Measurements from ENCODE around the gene SURF6. TPM values are rescaled to one million over a fixed set of nuclear protein-coding genes. Genes with fewer than 3 reads are reported as not detected.
"Not testable (repeated sequence)": the region's sequence is repeated elsewhere in the genome, so short reads cannot be mapped to it uniquely, and the experiment has no call there.

The SURF6 gene
- total and polyA plus RNA-seq, 2 experiments from 2014 or later = 17.6 to 27.6 TPM

GRCh38 chr9:133283255-133284032, 52.5 kb downstream of the SURF6 start:
- peaks cover 11% of the 10 kb centered on the region for H3K27me3 Mint-ChIP-seq (ENCODE audit: insufficient read depth, low read depth, poor library complexity)
- not testable (repeated sequence) for ATAC-seq

GRCh38 chr9:133282464-133283238, 53.3 kb downstream of the SURF6 start:
- Histone ChIP-seq H3F3A (replicated peaks; ENCODE audit: low read depth) (no peaks in the 10 kb centered on the region), H3K4me2 (no peak overlapping the region), H3K9me2 (ENCODE audit: insufficient read depth) (peaks cover 5% of the 10 kb centered on the region), H3K4me1 (ENCODE audit: insufficient read depth) (no peaks in the 10 kb centered on the region), H3K27ac (ENCODE audit: low read depth) (no peak overlapping the region), H2AFZ (no peak overlapping the region), H3K36me3 (ENCODE audit: insufficient read depth) (no peaks in the 10 kb centered on the region), H4K20me1 (replicated peaks; ENCODE audit: insufficient read depth) (no peaks in the 10 kb centered on the region), H3K79me2 (replicated peaks; ENCODE audit: insufficient read depth) (no peaks in the 10 kb centered on the region), H3K27me3 (ENCODE audit: insufficient read depth) (peaks cover 11% of the 10 kb centered on the region; the same call in 1 of the 2 replicates), H3K4me3 (no peak overlapping the region)
- Mint-ChIP-seq H3K36me3 (ENCODE audit: low read depth) (0 out of 3 replicates have a peak, but pooled peaks cover 13% of the 10 kb centered on the region), H3K9me3 (peaks cover 47% of the 10 kb centered on the region), H3K4me3 (no peak overlapping the region), H3K4me1 (no peaks in the 10 kb centered on the region; the same call in 2 of the 3 replicates), H3K27me3 (ENCODE audit: insufficient read depth, low read depth, poor library complexity) (peaks cover 18% of the 10 kb centered on the region), H3K27ac (no peak overlapping the region)
- ATAC-seq (no peak), DNase-seq (ENCODE audit: low spot score) (peak; percentile 18)
- no peak for TF ChIP-seq ETS1 (IDR thresholded peaks at IDR 0.05)
- no peak for TF ChIP-seq REST (IDR thresholded peaks at IDR 0.05; ENCODE audit: unreplicated experiment)
- TF ChIP-seq EZH2phosphoT487 (IDR thresholded peaks at IDR 0.05; ENCODE audit: unreplicated experiment) = no peak
- TF ChIP-seq ZNF331 (CRISPR knock-in tag; IDR thresholded peaks at IDR 0.05; ENCODE audit: low read depth) = no peak
- TF ChIP-seq EZH2 (IDR thresholded peaks at IDR 0.05; ENCODE audit: low read depth, unreplicated experiment) = no peak
- no peak for TF ChIP-seq NANOG (IDR thresholded peaks at IDR 0.05; ENCODE audit: borderline replicate concordance)
- no peak for TF ChIP-seq ZNF114 (CRISPR knock-in tag; IDR thresholded peaks at IDR 0.05)
- no peak for TF ChIP-seq CREB1 (CRISPR knock-in tag; IDR thresholded peaks at IDR 0.05; ENCODE audit: low read depth)
- TF ChIP-seq ZNF462 (CRISPR knock-in tag; IDR thresholded peaks at IDR 0.05) = no peak

More at GRCh38 chr9:133283255-133284032, 52.5 kb downstream of the SURF6 start:
- not testable (repeated sequence) for H3K4me3 ChIP-seq; H3K4me1 ChIP-seq (ENCODE audit: insufficient read depth); H3K9me2 ChIP-seq (ENCODE audit: insufficient read depth); H3K36me3 Mint-ChIP-seq (ENCODE audit: low read depth); H2AFZ ChIP-seq; H3K4me2 ChIP-seq; H3K27me3 ChIP-seq (ENCODE audit: insufficient read depth); H3K27ac ChIP-seq (ENCODE audit: low read depth); H3K79me2 ChIP-seq (replicated peaks; ENCODE audit: insufficient read depth); H3K27ac Mint-ChIP-seq; H3K4me3 Mint-ChIP-seq; H3K4me1 Mint-ChIP-seq; H4K20me1 ChIP-seq (replicated peaks; ENCODE audit: insufficient read depth); H3K36me3 ChIP-seq (ENCODE audit: insufficient read depth); H3F3A ChIP-seq (replicated peaks; ENCODE audit: low read depth); DNase-seq (ENCODE audit: low spot score)
- H3K9me3 Mint-ChIP-seq = peaks cover 47% of the 10 kb centered on the region
